ENCODE measurements around the gene ANKRD63.

DNA sequence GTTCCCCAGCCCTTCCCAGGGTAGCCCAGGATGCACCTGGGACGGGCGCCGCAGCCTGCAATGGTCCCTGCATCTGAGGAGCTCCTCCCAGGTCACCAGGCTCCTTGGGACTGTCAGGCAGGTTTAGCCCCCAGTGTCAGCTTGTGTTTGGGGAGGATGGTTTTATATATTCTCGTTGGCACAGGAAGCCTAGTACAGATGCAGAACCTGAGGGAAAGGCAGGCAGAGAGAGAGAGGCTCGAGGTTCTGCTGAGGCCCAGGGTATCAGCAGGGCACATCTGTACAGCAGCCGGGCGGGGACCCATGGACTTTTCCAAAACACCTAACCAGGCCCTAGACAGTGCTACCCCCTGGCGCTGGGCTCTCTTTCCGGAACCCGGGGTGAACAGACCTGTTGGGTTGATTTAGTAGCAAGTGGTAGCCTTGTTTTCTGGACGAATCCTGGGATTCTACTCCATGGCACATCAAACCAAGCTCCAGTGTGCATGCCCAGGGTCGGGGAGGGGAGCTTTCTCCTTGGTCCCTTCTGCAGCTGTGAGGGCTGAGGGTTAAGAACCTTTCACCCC lies 35.4 kb downstream of the ANKRD63 start:
- no peak for TF ChIP-seq EZH2 (IDR thresholded peaks at IDR 0.05; ENCODE audit: borderline replicate concordance, insufficient read depth, low read depth, low read length, poor library complexity, severe bottlenecking)
- TF ChIP-seq, protein P1, sequence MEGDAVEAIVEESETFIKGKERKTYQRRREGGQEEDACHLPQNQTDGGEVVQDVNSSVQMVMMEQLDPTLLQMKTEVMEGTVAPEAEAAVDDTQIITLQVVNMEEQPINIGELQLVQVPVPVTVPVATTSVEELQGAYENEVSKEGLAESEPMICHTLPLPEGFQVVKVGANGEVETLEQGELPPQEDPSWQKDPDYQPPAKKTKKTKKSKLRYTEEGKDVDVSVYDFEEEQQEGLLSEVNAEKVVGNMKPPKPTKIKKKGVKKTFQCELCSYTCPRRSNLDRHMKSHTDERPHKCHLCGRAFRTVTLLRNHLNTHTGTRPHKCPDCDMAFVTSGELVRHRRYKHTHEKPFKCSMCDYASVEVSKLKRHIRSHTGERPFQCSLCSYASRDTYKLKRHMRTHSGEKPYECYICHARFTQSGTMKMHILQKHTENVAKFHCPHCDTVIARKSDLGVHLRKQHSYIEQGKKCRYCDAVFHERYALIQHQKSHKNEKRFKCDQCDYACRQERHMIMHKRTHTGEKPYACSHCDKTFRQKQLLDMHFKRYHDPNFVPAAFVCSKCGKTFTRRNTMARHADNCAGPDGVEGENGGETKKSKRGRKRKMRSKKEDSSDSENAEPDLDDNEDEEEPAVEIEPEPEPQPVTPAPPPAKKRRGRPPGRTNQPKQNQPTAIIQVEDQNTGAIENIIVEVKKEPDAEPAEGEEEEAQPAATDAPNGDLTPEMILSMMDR (IDR thresholded peaks at IDR 0.05) = no peak

All from B cell (primary cell).